ENCODE data around the gene CD4. TPM values are rescaled to one million over a fixed set of nuclear protein-coding genes. Genes with fewer than 3 reads are reported as not detected.

The CD4 gene
- total RNA-seq, 1 experiment from 2014 or later = 0.42 TPM

DNA sequence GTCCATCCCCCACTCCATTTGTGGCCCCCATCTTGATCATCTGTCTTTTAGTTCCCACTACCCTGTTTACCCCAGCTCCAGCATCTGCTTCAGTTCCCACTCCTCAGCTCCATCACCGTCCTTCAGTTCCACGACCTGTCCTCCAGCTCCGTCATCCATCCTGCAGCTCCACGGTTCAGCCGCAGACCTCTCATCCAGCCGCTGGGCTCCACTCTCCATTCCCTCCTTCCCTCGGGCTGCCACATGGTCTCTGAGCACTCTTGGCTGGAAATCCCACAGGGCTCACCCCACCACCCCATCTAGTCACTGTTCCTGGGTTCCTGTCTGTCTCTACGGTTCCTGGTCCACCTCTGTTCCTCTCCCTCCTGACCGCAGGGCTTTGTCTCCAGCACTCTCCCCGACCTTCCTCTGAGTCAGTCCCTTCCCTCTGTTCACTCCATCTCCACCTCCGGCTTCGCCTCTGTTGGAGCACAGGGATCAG is 35.6 kb downstream of the CD4 start:
- Histone ChIP-seq H3K9ac (ENCODE audit: low read length) (no peak overlapping the region), H3K36me3 (ENCODE audit: control insufficient read depth in 1 of 2, insufficient read depth in 2 of 2, low read length in 2 of 2) (peaks cover 0 to under 1% of the 10 kb centered on the region in 2 experiments; a peak in 1 of 4 replicates), H3K4me2 (ENCODE audit: low read length) (no peak overlapping the region), H3K27me3 (ENCODE audit: insufficient read depth, low read length) (peaks cover 6% of the 10 kb centered on the region; the same call in 1 of the 2 replicates), H3K4me1 (ENCODE audit: control insufficient read depth in 1 of 2, insufficient read depth in 2 of 2, low read length in 2 of 2) (peaks cover 22 to 52% of the 10 kb centered on the region in 2 experiments), H3K27ac (ENCODE audit: low read depth, low read length) (no peak overlapping the region), H3K79me2 (ENCODE audit: insufficient read depth, low read length) (peaks cover 27% of the 10 kb centered on the region), H3K9me2 (ENCODE audit: insufficient read depth) (no peaks in the 10 kb centered on the region), H3K9me3 (ENCODE audit: control insufficient read depth in 1 of 2, insufficient read depth in 1 of 2, low read depth in 1 of 2, low read length in 2 of 2) (no peaks in the 10 kb centered on the region), H2AFZ (ENCODE audit: low read depth, low read length, poor library complexity, severe bottlenecking) (no peak overlapping the region), H4K20me1 (ENCODE audit: insufficient read depth) (no peaks in the 10 kb centered on the region), H3K4me3 (replicated peaks in 1 of 2; ENCODE audit: low read depth in 1 of 2, low read length in 2 of 2) (no peak overlapping the region)
- intact Hi-C loops (cut with micrococcal nuclease) = loop anchor here (1.0 kb wide), 2 partner anchors 72 to 90 kb away; partner anchors contain the start of gene MLF2
- ChIA-PET POLR2A (no interaction called here), CTCF (interaction anchor here (0.6 to 2.8 kb wide), 4 partner anchors 27 to 254 kb away, joined by 3 to 10 read pairs (median 4); partner anchors contain the start of genes MLF2 and USP5), RAD21 (ENCODE audit: low non-redundant PET in 1 of 2, low total read pairs in 2 of 2, uncharacterized antibody in 2 of 2, unreplicated experiment in 2 of 2) (no interaction called here)
- ATAC-seq = no peak
- DNase-seq (ENCODE audit: low read depth, low spot score) = no peak
- no TSS peak for BruUV-seq (replicated peaks)
- TF ChIP-seq, protein P1, sequence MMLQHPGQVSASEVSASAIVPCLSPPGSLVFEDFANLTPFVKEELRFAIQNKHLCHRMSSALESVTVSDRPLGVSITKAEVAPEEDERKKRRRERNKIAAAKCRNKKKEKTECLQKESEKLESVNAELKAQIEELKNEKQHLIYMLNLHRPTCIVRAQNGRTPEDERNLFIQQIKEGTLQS (IDR thresholded peaks at IDR 0.05) = no peak
- TF ChIP-seq RAD21 (IDR thresholded peaks at IDR 0.05; ENCODE audit: low read depth) = no peak
- no peak for TF ChIP-seq CBX3 (IDR thresholded peaks at IDR 0.05; ENCODE audit: low read depth)
- TF ChIP-seq ELF1 (IDR thresholded peaks at IDR 0.05; ENCODE audit: borderline replicate concordance, low read depth) = no peak
- no peak for TF ChIP-seq CTCF (IDR thresholded peaks at IDR 0.05 in 2 of 3, conservative IDR thresholded peaks at IDR 0.05 in 1 of 3; ENCODE audit: borderline replicate concordance in 1 of 3, insufficient read depth in 1 of 3, low read depth in 2 of 3, low read length in 2 of 3)
- TF ChIP-seq EGR1 (IDR thresholded peaks at IDR 0.05; ENCODE audit: low read depth) = no peak
- TF ChIP-seq YY1 (IDR thresholded peaks at IDR 0.05; ENCODE audit: extremely low read depth, insufficient replicate concordance, low read depth, low read length) = no peak
- no peak for TF ChIP-seq FOSL1 (IDR thresholded peaks at IDR 0.05; ENCODE audit: low read depth)
- TF ChIP-seq ZBTB33 (IDR thresholded peaks at IDR 0.05; ENCODE audit: extremely low read depth, insufficient replicate concordance, low read length) = no peak
- TF ChIP-seq ZFX (IDR thresholded peaks at IDR 0.05) = no peak
- no peak for TF ChIP-seq EZH2 (IDR thresholded peaks at IDR 0.05)
- TF ChIP-seq EZH2phosphoT487 (IDR thresholded peaks at IDR 0.05; ENCODE audit: borderline replicate concordance) = no peak
- TF ChIP-seq POLR2A (IDR thresholded peaks at IDR 0.05; ENCODE audit: borderline replicate concordance, extremely low read depth, insufficient read depth, insufficient read length) = no peak
